Kidney glomerular epithelial cell (primary cell): Measurements from ENCODE around the gene BNIPL.

Source experiments
- DNase-seq: peaks from one replicate; lab custom pipeline; 2025; lab: John Stamatoyannopoulos, UW

The BNIPL gene

GRCh38 chr1:151059109-151060006, 23.0 kb downstream of the BNIPL start, which contains the start of gene CDC42SE1:
CDC42SE1 (minus strand) TSS chr1:151059622; CDS start chr1:151055730, 3,892 bp downstream.
- peak; percentile 52 for DNase-seq

DNA sequence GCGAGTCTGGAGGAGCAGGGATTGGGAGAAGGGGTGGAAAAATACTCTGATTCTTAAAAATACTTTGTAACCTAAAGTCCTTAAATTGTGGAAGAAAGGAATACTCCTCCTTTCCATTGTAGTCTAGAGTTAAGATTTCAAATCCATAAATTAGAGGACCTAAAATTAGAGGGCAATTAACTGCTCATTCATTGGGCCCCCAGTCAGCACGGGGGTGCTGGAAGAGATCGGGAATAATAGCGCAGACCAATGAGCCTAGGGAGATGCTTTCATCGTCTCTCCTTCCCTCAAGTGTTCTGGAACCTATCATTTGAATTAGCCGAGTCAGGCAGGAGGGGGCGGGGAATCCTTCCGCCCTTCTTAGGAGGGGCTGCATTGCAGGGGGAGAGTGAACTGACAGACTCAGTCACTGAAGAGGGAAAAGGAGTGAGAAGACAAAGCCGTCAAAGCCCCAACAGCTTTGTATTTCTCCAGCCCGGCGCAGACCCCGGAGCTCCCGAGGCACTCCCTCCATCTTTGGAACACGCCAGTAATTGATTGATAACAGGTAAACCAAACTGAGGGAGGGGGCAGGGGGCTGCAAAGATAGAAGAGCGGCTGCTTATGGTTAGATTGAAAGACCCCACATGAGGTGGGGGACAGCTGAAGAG, 23.7 kb downstream of the BNIPL start, which contains the start of gene MLLT11:
MLLT11 (plus strand) TSS at position 391 of the 650 bp plus-strand sequence. CDS start 6,828 bp downstream, outside the sequence.
- DNase-seq = peak; percentile 70

DNA sequence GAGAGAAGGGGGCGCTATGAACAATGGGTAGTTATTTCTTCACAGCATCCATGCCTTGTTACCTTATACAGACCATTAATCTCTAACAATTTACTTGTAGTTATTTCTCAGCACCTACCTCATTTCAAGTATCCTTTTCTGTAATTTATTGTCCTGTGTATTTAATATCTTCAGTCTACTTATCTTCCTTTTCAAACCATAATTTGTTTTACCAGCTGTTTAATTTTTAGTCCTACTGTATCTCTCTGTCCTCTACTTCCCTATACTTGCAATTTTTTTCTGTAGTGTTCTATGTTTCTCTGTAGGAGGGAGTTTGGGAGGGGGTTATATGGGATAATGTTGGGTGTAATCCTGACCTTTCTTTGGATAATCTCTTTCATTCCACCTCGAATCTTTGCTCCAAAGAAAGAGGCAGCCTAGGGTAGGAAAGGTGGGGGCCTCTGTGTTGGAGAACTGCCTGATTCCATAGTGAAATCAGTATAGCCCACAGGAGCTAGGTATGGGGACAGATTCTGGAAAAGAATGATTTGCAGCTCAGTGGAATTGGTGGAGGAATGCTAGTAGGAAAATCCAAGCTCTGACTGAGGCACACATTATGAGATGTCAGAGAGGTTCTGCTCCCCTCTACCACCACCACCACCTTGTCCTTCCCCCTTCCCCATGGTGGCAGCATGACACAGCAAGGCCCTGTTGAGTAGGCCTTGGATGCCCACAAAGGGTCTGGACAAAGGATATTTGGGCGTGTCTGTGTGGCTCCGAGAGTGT, 24.5 kb downstream of the BNIPL start:
- peak; percentile 45 for DNase-seq

DNA sequence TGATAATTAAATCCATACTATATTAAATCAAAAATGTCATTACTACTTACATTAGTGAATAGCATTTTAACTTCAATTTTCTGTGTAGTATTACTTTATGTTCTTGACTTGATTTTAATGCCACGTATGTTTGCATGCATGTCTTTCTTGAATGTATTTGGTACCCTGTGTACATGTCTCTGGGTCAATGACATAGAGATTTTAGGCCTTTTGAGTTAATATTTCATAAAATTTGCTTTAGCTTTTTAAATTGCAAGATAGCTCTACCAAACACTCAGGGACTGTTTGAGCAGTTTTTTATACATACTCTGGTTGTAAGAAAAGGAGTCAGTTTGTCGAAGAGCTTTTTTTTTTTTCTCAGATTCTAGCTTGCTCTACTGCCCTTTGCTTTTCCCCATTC, 25.3 kb downstream of the BNIPL start:
- DNase-seq = no peak

- peak; percentile 51 for DNase-seq
Measured at GRCh38 chr1:151062741-151063371, 26.5 kb downstream of the BNIPL start.

DNA sequence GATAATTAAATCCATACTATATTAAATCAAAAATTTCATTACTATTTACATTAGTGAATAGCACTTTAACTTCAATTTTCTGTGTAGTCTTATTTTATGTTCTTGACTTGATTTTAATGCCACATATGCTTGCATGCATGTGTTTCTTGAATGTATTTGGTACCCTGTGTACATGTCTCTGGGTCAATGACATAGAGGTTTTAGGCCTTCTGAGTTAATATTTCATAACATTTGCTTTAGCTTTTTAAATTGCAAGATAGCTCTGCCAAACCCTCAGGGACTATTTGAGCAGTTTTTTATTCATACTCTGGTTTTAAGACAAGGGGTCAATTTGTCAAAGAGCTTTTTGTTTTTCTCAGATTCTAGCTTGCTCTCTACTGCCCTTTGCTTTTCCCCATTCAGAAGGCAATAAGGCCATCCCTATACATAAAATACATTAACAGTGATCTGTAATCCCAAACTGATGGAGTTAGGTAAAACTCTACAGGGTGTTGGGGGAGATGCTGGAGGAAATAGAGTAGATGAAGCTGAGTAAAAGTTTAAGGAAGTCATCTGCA, 28.8 kb downstream of the BNIPL start:
- DNase-seq = no peak

DNA sequence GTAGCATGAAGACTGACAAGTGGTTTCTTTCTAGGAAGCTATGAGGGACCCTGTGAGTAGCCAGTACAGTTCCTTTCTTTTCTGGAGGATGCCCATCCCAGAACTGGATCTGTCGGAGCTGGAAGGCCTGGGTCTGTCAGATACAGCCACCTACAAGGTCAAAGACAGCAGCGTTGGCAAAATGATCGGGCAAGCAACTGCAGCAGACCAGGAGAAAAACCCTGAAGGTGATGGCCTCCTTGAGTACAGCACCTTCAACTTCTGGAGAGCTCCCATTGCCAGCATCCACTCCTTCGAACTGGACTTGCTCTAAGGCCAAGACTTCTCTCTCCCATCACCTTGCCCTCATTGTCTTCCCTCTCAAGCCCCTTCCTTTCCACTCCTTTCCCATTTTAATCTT, 30.8 kb downstream of the BNIPL start:
- no peak for DNase-seq

GRCh38 chr1:151069103-151069486, 32.7 kb downstream of the BNIPL start:
- DNase-seq = no peak

DNA sequence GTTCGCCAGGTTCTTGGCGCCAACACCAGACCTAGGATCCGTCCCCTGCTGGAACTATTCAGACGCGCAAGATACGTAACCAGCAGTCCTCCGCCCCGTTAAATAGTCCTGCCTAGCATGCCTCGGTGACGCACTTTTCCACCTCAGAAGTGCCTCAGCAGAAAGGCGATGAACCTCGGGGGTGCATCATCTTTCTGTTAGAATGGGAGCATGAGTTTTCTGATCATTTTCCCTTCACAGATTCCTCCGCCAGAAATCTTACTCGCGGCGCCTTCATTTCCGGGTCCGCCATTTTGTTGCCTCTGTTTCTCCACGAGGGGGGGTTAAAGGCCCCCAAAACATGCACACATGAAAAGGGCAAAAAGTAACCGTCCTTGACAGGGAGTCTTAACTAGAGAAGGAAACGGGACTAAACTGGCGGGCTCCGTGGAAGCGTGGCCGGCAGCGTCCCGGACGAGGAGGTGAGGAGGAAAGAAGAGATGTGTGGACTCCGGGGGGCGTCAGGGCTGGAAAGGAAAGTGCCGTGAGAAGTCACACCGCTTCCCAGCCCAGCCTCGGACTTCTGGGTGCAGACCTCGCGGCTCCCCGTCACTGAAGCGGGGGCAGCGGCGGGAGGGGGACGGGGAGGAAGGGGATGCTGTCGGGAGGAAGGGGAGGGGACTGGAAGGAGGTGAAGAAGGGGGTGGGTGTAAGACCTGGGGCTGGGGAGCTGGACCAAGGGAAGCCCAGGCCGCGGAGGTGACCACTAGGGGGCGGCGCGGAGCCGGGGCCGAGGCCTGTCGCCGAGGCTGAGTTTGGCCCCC, 34.3 kb downstream of the BNIPL start, which contains the start of gene GABPB2:
GABPB2 (plus strand) TSS at position 288 of the 803 bp plus-strand sequence. CDS start 17,429 bp downstream, outside the sequence.
- peak; percentile 84 for DNase-seq

- DNase-seq = no peak
Measured at GRCh38 chr1:151072224-151072623, 35.8 kb downstream of the BNIPL start.

DNA sequence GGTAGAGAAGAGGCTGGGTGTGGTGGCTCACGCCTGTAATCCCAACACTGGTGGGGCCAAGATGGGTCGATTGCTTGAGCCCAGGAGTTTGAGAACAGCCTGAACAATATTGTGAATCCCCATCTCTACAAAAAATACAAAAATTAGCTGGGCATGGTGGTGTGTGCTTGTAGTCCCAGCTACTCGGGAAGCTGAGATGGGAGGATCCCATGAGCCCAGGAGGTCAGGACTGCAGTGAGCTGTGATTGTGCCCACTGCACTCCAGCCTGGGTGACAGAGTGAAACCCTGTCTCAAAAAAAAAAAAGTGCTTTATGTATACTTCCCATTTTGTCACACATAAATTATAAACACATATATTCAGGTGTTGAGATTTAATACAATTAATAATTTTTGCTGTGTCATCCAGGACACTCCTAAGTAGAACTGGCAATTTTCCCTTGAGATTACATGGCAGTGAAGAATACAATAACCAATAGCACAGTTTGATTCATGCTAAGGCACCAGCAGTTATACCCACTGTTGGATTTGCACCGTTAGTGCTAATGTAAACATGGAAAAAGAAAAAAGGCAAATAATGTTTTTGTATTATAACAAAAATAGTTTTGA, 49.7 kb downstream of the BNIPL start:
- no peak for DNase-seq
